Fibroblast of lung (primary cell): ENCODE results near the gene MUC6. TPM values are rescaled to one million over a fixed set of nuclear protein-coding genes. Genes with fewer than 3 reads are reported as not detected.

Experiments used
- DNase-seq, 2 donors: peaks; one replicate each; pipeline versions ENCODE4 v3.0.0 to v3.0.0-alpha.2; 2010; ENCODE audit warnings: low read depth in 2 of 2
- H2AFZ ChIP-seq: 2 replicates; pipeline ENCODE4 v1.5.1; 2012; ENCODE audit warnings: low read length, control low read depth, inconsistent platforms
- H3K27ac ChIP-seq: 2 replicates; pipeline ENCODE4 v1.5.1; 2011; ENCODE audit warnings: low read length, control low read depth; ENCODE audit not compliant: insufficient read depth
- H3K27me3 ChIP-seq: 2 replicates; pipeline ENCODE4 v1.5.1; 2011; ENCODE audit warnings: mild to moderate bottlenecking, low read length; ENCODE audit not compliant: control insufficient read depth, insufficient read depth
- H3K36me3 ChIP-seq: 2 replicates; pipeline ENCODE4 v1.5.1; 2011; ENCODE audit warnings: low read length; ENCODE audit not compliant: control insufficient read depth, insufficient read depth
- H3K4me1 ChIP-seq: 2 replicates; pipeline ENCODE4 v1.5.1; 2011; ENCODE audit warnings: low read length; ENCODE audit not compliant: control insufficient read depth, insufficient read depth; ENCODE audit errors: extremely low read depth
- H3K4me2 ChIP-seq: 2 replicates; pipeline ENCODE4 v1.5.1; 2011; ENCODE audit warnings: low read length, control low read depth; ENCODE audit not compliant: insufficient read depth; ENCODE audit errors: extremely low read depth
- H3K4me3 ChIP-seq, 4 experiments: fragments of 200-600 bp in 1 of 4; sonication (generic) in 1 of 4; replicated peaks in 1 of 4; 2 replicates each; pipeline ENCODE4 v1.5.1; 2011 to 2016; ENCODE audit warnings: low read length in 4 of 4, low read depth in 3 of 4, mild to moderate bottlenecking in 3 of 4, control low read depth in 2 of 4, inconsistent platforms in 1 of 4, mixed read lengths in 1 of 4; ENCODE audit not compliant: insufficient read depth in 1 of 4; ENCODE audit errors: control extremely low read depth in 1 of 4
- H3K79me2 ChIP-seq: 2 replicates; pipeline ENCODE4 v1.5.1; 2012; ENCODE audit warnings: mild to moderate bottlenecking, low read length, inconsistent platforms; ENCODE audit not compliant: control insufficient read depth, insufficient read depth
- H3K9ac ChIP-seq: 2 replicates; pipeline ENCODE4 v1.5.1; 2011; ENCODE audit warnings: mild to moderate bottlenecking, low read length, control low read depth; ENCODE audit not compliant: insufficient read depth
- H3K9me3 ChIP-seq: 2 replicates; pipeline ENCODE4 v1.5.1; 2012; ENCODE audit warnings: low read depth, low read length; ENCODE audit not compliant: control insufficient read depth, insufficient read depth
- H4K20me1 ChIP-seq: 2 replicates; pipeline ENCODE4 v1.5.1; 2011; ENCODE audit warnings: low read length; ENCODE audit not compliant: control insufficient read depth, insufficient read depth; ENCODE audit errors: extremely low read depth
- CTCF ChIP-seq, 2 donors: IDR thresholded peaks in 1 of 2; conservative IDR thresholded peaks in 1 of 2; 1 replicate in 1 of 2; 2 replicates in 1 of 2; pipeline ENCODE4 v1.5.1; 2011 to 2012; ENCODE audit warnings: low read length in 2 of 2, control low read depth in 1 of 2, inconsistent platforms in 1 of 2, low read depth in 1 of 2, mild to moderate bottlenecking in 1 of 2
- EZH2 ChIP-seq: IDR thresholded peaks from 2 replicates; pipeline ENCODE4 v1.5.1; 2012; ENCODE audit warnings: low read length, control low read depth, mild to moderate bottlenecking; ENCODE audit errors: missing control alignments
- polyA plus RNA-seq, 2 donors: library from polyadenylated mRNA; depleted of rRNA in 1 of 2; stranded (reverse) in 1 of 2; unstranded in 1 of 2; fragments of >200 nt; gene quantifications; 2 replicates each; pipeline ENCODE4 v1.2.1, GENCODE V29; 2011 to 2012; ENCODE audit warnings: missing spikeins in 1 of 2
- total RNA-seq: library from RNA; depleted of rRNA; stranded (reverse); fragments of >200 nt; gene quantifications from 2 replicates; pipeline ENCODE4 v1.2.1, GENCODE V29; 2014

Gene MUC6
- total and polyA plus RNA-seq, 2 donors (not counting 1 experiment from before 2014, with no cell fraction given): not detected

GRCh38 chr11:1013631-1013935 lies 22.9 kb downstream of the MUC6 start:
- H3K36me3 ChIP-seq: peaks cover 15% of the 10 kb centered on the region
- no peak overlapping the region for H3K27ac ChIP-seq
- no peaks in the 10 kb centered on the region for H3K9me3 ChIP-seq
- H3K4me3 ChIP-seq: no peak overlapping the region
- H3K4me1 ChIP-seq: no peaks in the 10 kb centered on the region
- H3K79me2 ChIP-seq: no peaks in the 10 kb centered on the region
- no peak overlapping the region for H2AFZ ChIP-seq
- TF ChIP-seq EZH2: no peak
- TF ChIP-seq CTCF (conservative IDR thresholded peaks at IDR 0.05 in 1 of 2, IDR thresholded peaks at IDR 0.05 in 1 of 2; ENCODE audit: low read depth in 1 of 2, low read length in 2 of 2): no peak
- no peak overlapping the region for H3K9ac ChIP-seq
- no peak overlapping the region for H3K4me2 ChIP-seq
- no peaks in the 10 kb centered on the region for H3K27me3 ChIP-seq
- DNase-seq: no peak
- no peaks in the 10 kb centered on the region for H4K20me1 ChIP-seq

GRCh38 chr11:1012740-1013630 lies 23.5 kb downstream of the MUC6 start:
- Histone ChIP-seq H4K20me1 (no peaks in the 10 kb centered on the region), H3K27ac (no peak overlapping the region), H3K4me3 (no peak overlapping the region), H3K36me3 (peaks cover 15% of the 10 kb centered on the region), H2AFZ (no peak overlapping the region), H3K27me3 (no peaks in the 10 kb centered on the region), H3K79me2 (no peaks in the 10 kb centered on the region), H3K9me3 (no peaks in the 10 kb centered on the region), H3K4me1 (no peaks in the 10 kb centered on the region), H3K9ac (no peak overlapping the region), H3K4me2 (no peak overlapping the region)
- TF ChIP-seq EZH2 (no peak), CTCF (conservative IDR thresholded peaks at IDR 0.05 in 1 of 2, IDR thresholded peaks at IDR 0.05 in 1 of 2; ENCODE audit: low read depth in 1 of 2, low read length in 2 of 2) (no peak)
- no peak for DNase-seq

GRCh38 chr11:1012291-1012690 lies 24.2 kb downstream of the MUC6 start:
- no peaks in the 10 kb centered on the region for H3K4me1 ChIP-seq
- no peaks in the 10 kb centered on the region for H4K20me1 ChIP-seq
- no peak overlapping the region for H3K4me3 ChIP-seq
- no peak overlapping the region for H3K27ac ChIP-seq
- no peaks in the 10 kb centered on the region for H3K9me3 ChIP-seq
- H3K4me2 ChIP-seq: no peak overlapping the region
- TF ChIP-seq CTCF (conservative IDR thresholded peaks at IDR 0.05 in 1 of 2, IDR thresholded peaks at IDR 0.05 in 1 of 2; ENCODE audit: low read depth in 1 of 2, low read length in 2 of 2) (no peak), EZH2 (no peak)
- no peak overlapping the region for H3K9ac ChIP-seq
- no peak for DNase-seq
- H3K36me3 ChIP-seq: peaks cover 15% of the 10 kb centered on the region
- H3K79me2 ChIP-seq: no peaks in the 10 kb centered on the region
- no peaks in the 10 kb centered on the region for H3K27me3 ChIP-seq
- no peak overlapping the region for H2AFZ ChIP-seq
